ENCODE results near the gene GSTM1. TPM values are rescaled to one million over a fixed set of nuclear protein-coding genes. Genes with fewer than 3 reads are reported as not detected.

Gene GSTM1
- total and polyA plus RNA-seq, 2 of the 8 experiments (the other 6 are each of a cell fraction or from before 2014, with no cell fraction given): 16.7 to 42.5 TPM

DNA sequence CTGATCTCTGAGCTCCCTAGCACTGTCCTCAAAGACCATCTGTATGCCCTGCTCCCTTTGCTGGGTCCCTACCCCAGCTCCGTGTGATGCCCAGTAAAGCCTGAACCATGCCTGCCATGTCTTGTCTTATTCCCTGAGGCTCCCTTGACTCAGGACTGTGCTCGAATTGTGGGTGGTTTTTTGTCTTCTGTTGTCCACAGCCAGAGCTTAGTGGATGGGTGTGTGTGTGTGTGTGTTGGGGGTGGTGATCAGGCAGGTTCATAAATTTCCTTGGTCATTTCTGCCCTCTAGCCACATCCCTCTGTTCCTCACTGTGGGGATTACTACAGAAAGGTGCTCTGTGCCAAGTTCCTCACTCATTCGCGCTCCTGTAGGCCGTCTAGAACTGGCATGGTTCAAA lies 30.1 kb downstream of the GSTM1 start:
- ChIA-PET POLR2A (ENCODE audit: partially characterized antibody) (no interaction called here), CTCF (ENCODE audit: partially characterized antibody) (interaction anchor here (0.7 to 7.4 kb wide), 13 partner anchors 13 to 82 kb away, joined by 3 to 51 read pairs (median 4); partner anchors contain the start of gene GSTM1)
- Histone ChIP-seq H3K79me1 (ENCODE audit: low read depth, low read length) (no peaks in the 10 kb centered on the region), H3K4me3 (ENCODE audit: extremely low read depth in 1 of 4, insufficient read depth in 2 of 4, low read depth in 3 of 4, low read length in 4 of 4) (no peak overlapping the region), H3K27ac (ENCODE audit: low read depth, low read length) (no peak overlapping the region), H2BK12ac (ENCODE audit: low read depth, low read length) (no peak overlapping the region), H3K23me2 (ENCODE audit: low read depth, low read length) (no peaks in the 10 kb centered on the region), H3K4me2 (ENCODE audit: insufficient read depth in 1 of 2, low read depth in 2 of 2, low read length in 2 of 2) (no peak overlapping the region), H2BK120ac (replicated peaks; ENCODE audit: low read depth, low read length) (no peak overlapping the region), H4K91ac (replicated peaks; ENCODE audit: insufficient read length, low read length) (no peak overlapping the region), H2AFZ (ENCODE audit: low read length) (no peak overlapping the region), H3K27me3 (replicated peaks in 1 of 4; ENCODE audit: control insufficient read depth in 3 of 4, extremely low read depth in 1 of 4, insufficient read depth in 3 of 4, low read length in 3 of 4) (peaks cover 0 to under 1% (median 0%) of the 10 kb centered on the region in 4 experiments; a peak in 1 of 7 replicates), H2BK20ac (ENCODE audit: low read length) (no peak overlapping the region), H3K9me3 (ENCODE audit: insufficient read depth in 2 of 2, low read depth in 1 of 2, low read length in 1 of 2) (no peaks in the 10 kb centered on the region), H3K79me2 (ENCODE audit: control insufficient read depth in 1 of 2, insufficient read depth in 2 of 2, low read length in 2 of 2) (no peaks in the 10 kb centered on the region), H3K56ac (replicated peaks; ENCODE audit: insufficient read length, low read depth, low read length) (no peak overlapping the region), H3K18ac (ENCODE audit: extremely low read depth, low read length) (no peak overlapping the region), H2BK5ac (ENCODE audit: low read depth, low read length) (no peak overlapping the region), H3K23ac (ENCODE audit: insufficient read length) (no peak overlapping the region), H3K14ac (ENCODE audit: insufficient read length) (no peak overlapping the region), H3K9ac (replicated peaks in 1 of 4; ENCODE audit: extremely low read depth in 1 of 4, low read depth in 3 of 4, low read length in 3 of 4) (no peak overlapping the region), H2BK15ac (ENCODE audit: low read length) (no peak overlapping the region), H4K8ac (ENCODE audit: extremely low read depth, insufficient read depth, low read length) (no peak overlapping the region), H3K4me1 (replicated peaks in 1 of 4; ENCODE audit: control insufficient read depth in 3 of 4, insufficient read depth in 4 of 4, low read length in 3 of 4) (no peaks in the 10 kb centered on the region), H4K20me1 (replicated peaks in 1 of 2; ENCODE audit: control insufficient read depth in 1 of 2, insufficient read depth in 2 of 2, low read length in 2 of 2) (no peaks in the 10 kb centered on the region), H4K5ac (ENCODE audit: insufficient read length, low read depth, low read length) (no peak overlapping the region), H2AK5ac (ENCODE audit: low read depth, low read length) (no peak overlapping the region), H3K4ac (replicated peaks; ENCODE audit: insufficient read length, low read depth, low read length) (no peak overlapping the region), H3K36me3 (ENCODE audit: control insufficient read depth in 2 of 4, insufficient read depth in 4 of 4, low read length in 3 of 4) (no peaks in the 10 kb centered on the region)
- no peak for FAIRE-seq
- WGBS, 2 experiments (ENCODE audit: extremely low coverage in 1 of 2, insufficient coverage in 1 of 2, insufficient read length in 1 of 2, insufficient replicate concordance in 2 of 2, low coverage in 1 of 2, low lambda C conversion rate in 2 of 2, missing lambda C conversion rate in 1 of 2): 98% methylated on average over 5 of the region's 5 CpGs; no CpG with 5 or more reads in 1 of the 2 experiments
- no peak for TF ChIP-seq GABPA (IDR thresholded peaks at IDR 0.05; ENCODE audit: borderline replicate concordance, insufficient read depth, low read length)
- no peak for TF ChIP-seq SRF (IDR thresholded peaks at IDR 0.05; ENCODE audit: low read depth, low read length)
- TF ChIP-seq TBP (IDR thresholded peaks at IDR 0.05; ENCODE audit: low read depth, low read length): no peak
- no peak for TF ChIP-seq SIN3A (conservative IDR thresholded peaks at IDR 0.05 in 1 of 2, IDR thresholded peaks at IDR 0.05 in 1 of 2; ENCODE audit: low read depth in 1 of 2, low read length in 2 of 2)
- no peak for TF ChIP-seq SP1 (IDR thresholded peaks at IDR 0.05; ENCODE audit: low read depth, low read length)
- TF ChIP-seq CEBPB (IDR thresholded peaks at IDR 0.05; ENCODE audit: low read depth, low read length): no peak
- TF ChIP-seq KDM1A (IDR thresholded peaks at IDR 0.05; ENCODE audit: borderline replicate concordance, low read length): no peak
- no peak for TF ChIP-seq SP4 (IDR thresholded peaks at IDR 0.05; ENCODE audit: low read length)
- no peak for DNase-seq (ENCODE audit: low read depth in 1 of 2, low spot score in 2 of 2)
